ENCODE measurements around the gene RAB11FIP2. TPM values are rescaled to one million over a fixed set of nuclear protein-coding genes. Genes with fewer than 3 reads are reported as not detected.

RAB11FIP2 gene
- total RNA-seq, 2 experiments from 2014 or later = 12.8 to 16.9 TPM

DNA sequence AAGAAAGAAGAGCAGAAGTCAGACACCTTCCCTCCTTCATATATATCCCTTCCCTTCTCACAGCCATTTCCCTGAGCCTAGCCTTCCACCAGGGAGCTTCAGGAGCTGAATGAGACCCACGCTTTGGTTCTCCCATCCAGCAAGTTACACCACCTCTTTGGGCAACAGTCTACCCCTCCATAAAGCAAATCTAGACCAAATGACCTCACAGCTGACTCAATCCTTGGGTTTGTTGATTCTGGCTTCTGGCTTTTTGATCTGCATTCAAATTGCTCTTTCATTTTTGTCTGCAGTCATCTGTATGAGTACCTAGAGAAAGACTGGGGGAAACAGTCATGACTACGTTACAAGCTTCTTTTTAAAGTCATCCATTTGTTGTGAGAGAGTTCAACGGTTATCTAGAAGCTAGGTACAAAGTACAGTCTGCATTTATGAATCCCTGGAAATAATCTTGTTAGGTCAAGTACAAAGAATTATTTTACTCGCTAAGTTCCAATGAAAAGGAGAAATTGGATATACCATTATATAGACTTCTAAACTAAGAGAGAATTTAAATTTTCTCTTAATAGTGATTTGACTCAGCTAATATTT lies 86.3 kb downstream of the RAB11FIP2 start:
- no peak overlapping the region for H3K27ac Mint-ChIP-seq
- peaks cover 9% of the 10 kb centered on the region for H3K27me3 Mint-ChIP-seq
- DNase-seq (no peak), ATAC-seq (no peak)
- H3K36me3 Mint-ChIP-seq = no peaks in the 10 kb centered on the region
- no peaks in the 10 kb centered on the region for H3K9me3 Mint-ChIP-seq (ENCODE audit: low read depth)
- CTCF ChIA-PET = no interaction called here
- H3K4me1 Mint-ChIP-seq = no peaks in the 10 kb centered on the region
- no peak overlapping the region for H3K4me3 Mint-ChIP-seq

DNA sequence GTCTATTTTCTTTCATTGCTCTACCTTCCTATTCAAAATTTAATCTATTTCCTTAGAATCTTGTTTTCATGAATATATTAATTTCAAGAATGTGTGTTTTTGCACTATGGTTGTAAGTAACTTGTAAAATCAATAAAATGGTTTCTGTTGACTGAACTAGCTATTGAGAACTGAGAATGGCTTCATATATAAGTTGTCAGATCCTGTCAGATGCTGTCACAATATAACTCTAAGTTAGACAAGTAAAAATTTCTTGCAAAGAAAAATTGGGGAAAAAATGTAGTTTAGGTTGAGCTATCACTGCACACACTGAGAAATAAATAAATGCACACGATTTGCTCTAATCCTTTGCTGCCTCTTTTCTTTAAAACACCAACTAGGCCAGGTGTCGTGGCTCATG lies 89.8 kb downstream of the RAB11FIP2 start:
- Mint-ChIP-seq H3K4me1 (no peaks in the 10 kb centered on the region), H3K9me3 (ENCODE audit: low read depth) (no peaks in the 10 kb centered on the region), H3K36me3 (no peaks in the 10 kb centered on the region), H3K27me3 (peaks cover 10% of the 10 kb centered on the region), H3K4me3 (no peak overlapping the region), H3K27ac (no peak overlapping the region)
- CTCF ChIA-PET = no interaction called here
- DNase-seq = no peak
- no peak for ATAC-seq

DNA sequence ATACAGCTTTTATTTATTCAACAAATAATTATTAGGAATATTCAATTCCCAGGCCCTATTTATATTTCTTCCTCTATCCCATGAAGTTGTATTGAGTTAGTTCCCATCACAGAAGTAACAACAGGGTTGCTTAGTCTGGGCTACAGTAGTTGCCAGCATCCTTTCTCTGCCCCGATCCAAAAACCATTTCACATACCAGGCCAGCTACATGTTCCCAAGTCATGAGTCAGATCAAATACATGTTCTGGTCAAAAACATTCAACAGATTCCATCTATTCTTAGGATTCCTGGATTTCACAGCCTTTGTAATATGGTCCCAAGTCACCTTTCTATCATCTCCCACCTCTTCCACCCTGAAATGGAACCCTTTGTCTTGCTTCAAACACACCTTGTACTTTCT lies 91.6 kb downstream of the RAB11FIP2 start:
- CTCF ChIA-PET = no interaction called here

More for the DNA sequence above, 91.6 kb downstream of the RAB11FIP2 start:
- ATAC-seq (no peak), DNase-seq (no peak)
- Mint-ChIP-seq H3K27ac (no peak overlapping the region), H3K9me3 (ENCODE audit: low read depth) (no peaks in the 10 kb centered on the region), H3K27me3 (peaks cover 5% of the 10 kb centered on the region), H3K4me1 (no peaks in the 10 kb centered on the region), H3K36me3 (no peaks in the 10 kb centered on the region), H3K4me3 (no peak overlapping the region)
